Caco-2 (cell line): Measurements from ENCODE around the gene MAP3K4. TPM values are rescaled to one million over a fixed set of nuclear protein-coding genes. Genes with fewer than 3 reads are reported as not detected.

Source experiments
- BruUV-seq: library from RNA; stranded (reverse); fragments of 400-500 nt; replicated peaks from 2 replicates; lab custom pipeline; 2021; lab: Mats Ljungman, UMichigan
- CTCF ChIA-PET: fragments of 300-600 bp; sonication (Branson Sonifier 250); formaldehyde crosslinking; loops from one replicate; lab custom pipeline; 2022; ENCODE audit warnings: antibody characterized with exemption; lab: Charles Lee
- POLR2A ChIA-PET: fragments of 300-600 bp; sonication (Branson Sonifier 250); formaldehyde crosslinking; loops from one replicate; lab custom pipeline; 2022; ENCODE audit warnings: antibody characterized with exemption; lab: Charles Lee
- DNase-seq, 2 experiments: peaks; one replicate each; pipeline versions ENCODE4 v3.0.0 to v3.0.0-alpha.2; 2020 to 2022
- H3K27me3 ChIP-seq: replicated peaks from 2 replicates; pipeline ENCODE4 v1.6.0; 2011; ENCODE audit warnings: low read length; ENCODE audit not compliant: control insufficient read depth, insufficient read depth
- H3K36me3 ChIP-seq: 2 replicates; pipeline ENCODE4 v1.5.1; 2011; ENCODE audit warnings: low read length; ENCODE audit not compliant: control insufficient read depth, insufficient read depth
- H3K4me1 ChIP-seq: fragments of 250-450 bp; sonication (Bioruptor Pico); 2 replicates; pipeline ENCODE4 v1.5.1; 2020; ENCODE audit warnings: mild to moderate bottlenecking
- H3K4me3 ChIP-seq: 2 replicates; pipeline ENCODE4 v1.5.1; 2011; ENCODE audit warnings: low read depth, mild to moderate bottlenecking, control low read depth, low read length
- H3K9me3 ChIP-seq: fragments of 250-450 bp; sonication (Bioruptor Pico); 2 replicates; pipeline ENCODE4 v1.5.1; 2020; ENCODE audit warnings: mild to moderate bottlenecking, moderate library complexity
- H3K27ac Mint-ChIP-seq: one replicate; pipeline ENCODE4 v1.8.0; 2022; ENCODE audit warnings: mixed read lengths; ENCODE audit not compliant: unreplicated experiment
- H3K27me3 Mint-ChIP-seq: one replicate; pipeline ENCODE4 v1.8.0; 2022; ENCODE audit warnings: mixed read lengths; ENCODE audit not compliant: insufficient read depth, unreplicated experiment
- H3K36me3 Mint-ChIP-seq: one replicate; pipeline ENCODE4 v1.8.0; 2022; ENCODE audit warnings: mild to moderate bottlenecking, mixed read lengths; ENCODE audit not compliant: insufficient read depth, unreplicated experiment
- H3K4me1 Mint-ChIP-seq: one replicate; pipeline ENCODE4 v1.8.0; 2022; ENCODE audit warnings: low read depth, mixed read lengths; ENCODE audit not compliant: unreplicated experiment
- H3K4me3 Mint-ChIP-seq: one replicate; pipeline ENCODE4 v1.8.0; 2022; ENCODE audit warnings: mild to moderate bottlenecking, moderate library complexity, mixed read lengths; ENCODE audit not compliant: unreplicated experiment
- H3K9me3 Mint-ChIP-seq: one replicate; pipeline ENCODE4 v1.8.0; 2022; ENCODE audit warnings: mixed read lengths; ENCODE audit not compliant: unreplicated experiment
- CTCF ChIP-seq, 2 experiments: fragments of 200-600 bp in 1 of 2; IDR thresholded peaks; 1 replicate in 1 of 2; 2 replicates in 1 of 2; pipeline versions ENCODE4 v1.5.1 to v1.8.0; 2011 to 2022; ENCODE audit warnings: antibody characterized with exemption in 1 of 2, control low read depth in 1 of 2, inconsistent platforms in 1 of 2, low read depth in 1 of 2, low read length in 1 of 2, mild to moderate bottlenecking in 1 of 2, moderate library complexity in 1 of 2; ENCODE audit not compliant: insufficient read depth in 1 of 2, severe bottlenecking in 1 of 2, unreplicated experiment in 1 of 2
- intact Hi-C: fragments of 100-400 bp; cut with micrococcal nuclease; formaldehyde crosslinking; loops from one replicate; pipeline ENCODE4 v1.10.0; 2022; ENCODE audit not compliant: unreplicated experiment
- total RNA-seq: library from RNA; stranded (reverse); gene quantifications from 2 replicates; pipeline ENCODE4 v1.2.3, GENCODE V29; 2022

Gene MAP3K4
- total RNA-seq, 1 experiment from 2014 or later: 34.3 TPM

GRCh38 chr6:160956300-160957035 lies 35.1 kb upstream of the MAP3K4 start:
- intact Hi-C loops: no loop called here
- no peaks in the 10 kb centered on the region for H3K36me3 Mint-ChIP-seq
- no peaks in the 10 kb centered on the region for H3K9me3 Mint-ChIP-seq
- Histone ChIP-seq H3K27me3 (no peaks in the 10 kb centered on the region), H3K4me3 (no peak overlapping the region), H3K36me3 (no peaks in the 10 kb centered on the region), H3K9me3 (no peaks in the 10 kb centered on the region), H3K4me1 (no peaks in the 10 kb centered on the region)
- no peaks in the 10 kb centered on the region for H3K4me1 Mint-ChIP-seq
- CTCF ChIA-PET: no interaction called here
- TF ChIP-seq CTCF (IDR thresholded peaks at IDR 0.05; ENCODE audit: insufficient read depth in 1 of 2, low read depth in 1 of 2, low read length in 1 of 2, severe bottlenecking in 1 of 2, unreplicated experiment in 1 of 2): no peak
- H3K27me3 Mint-ChIP-seq: peaks cover 24% of the 10 kb centered on the region
- no peak overlapping the region for H3K27ac Mint-ChIP-seq
- no peak for DNase-seq
- no peak overlapping the region for H3K4me3 Mint-ChIP-seq
- POLR2A ChIA-PET: no interaction called here
- no TSS peak for BruUV-seq

GRCh38 chr6:160959726-160960435 lies 31.7 kb upstream of the MAP3K4 start:
- no peak for TF ChIP-seq CTCF (IDR thresholded peaks at IDR 0.05; ENCODE audit: insufficient read depth in 1 of 2, low read depth in 1 of 2, low read length in 1 of 2, severe bottlenecking in 1 of 2, unreplicated experiment in 1 of 2)
- intact Hi-C loops: no loop called here
- Mint-ChIP-seq H3K27ac (no peak overlapping the region), H3K36me3 (no peaks in the 10 kb centered on the region), H3K27me3 (peaks cover 19% of the 10 kb centered on the region), H3K9me3 (no peaks in the 10 kb centered on the region), H3K4me3 (no peak overlapping the region), H3K4me1 (no peaks in the 10 kb centered on the region)
- Histone ChIP-seq H3K27me3 (no peaks in the 10 kb centered on the region), H3K36me3 (no peaks in the 10 kb centered on the region), H3K4me3 (no peak overlapping the region), H3K9me3 (no peaks in the 10 kb centered on the region), H3K4me1 (no peaks in the 10 kb centered on the region)
- no TSS peak for BruUV-seq
- ChIA-PET POLR2A (no interaction called here), CTCF (no interaction called here)
- DNase-seq: no peak

GRCh38 chr6:160960839-160961238 lies 30.7 kb upstream of the MAP3K4 start:
- no peak overlapping the region for H3K27ac Mint-ChIP-seq
- no peaks in the 10 kb centered on the region for H3K4me1 Mint-ChIP-seq
- DNase-seq: no peak
- Histone ChIP-seq H3K36me3 (no peaks in the 10 kb centered on the region), H3K4me1 (no peaks in the 10 kb centered on the region), H3K9me3 (no peaks in the 10 kb centered on the region), H3K27me3 (no peaks in the 10 kb centered on the region), H3K4me3 (no peak overlapping the region)
- ChIA-PET CTCF (no interaction called here), POLR2A (no interaction called here)
- peaks cover 18% of the 10 kb centered on the region for H3K27me3 Mint-ChIP-seq
- H3K36me3 Mint-ChIP-seq: no peaks in the 10 kb centered on the region
- no TSS peak for BruUV-seq
- TF ChIP-seq CTCF (IDR thresholded peaks at IDR 0.05; ENCODE audit: insufficient read depth in 1 of 2, low read depth in 1 of 2, low read length in 1 of 2, severe bottlenecking in 1 of 2, unreplicated experiment in 1 of 2): no peak
- no peaks in the 10 kb centered on the region for H3K9me3 Mint-ChIP-seq
- intact Hi-C loops: no loop called here
- no peak overlapping the region for H3K4me3 Mint-ChIP-seq
